OCI-LY3 (cell line): ENCODE measurements around the gene MDGA2.

Experiments
- H2AFZ ChIP-seq: fragments of 200-600, 300-600 bp; shearing (Covaris generic); 2 replicates; pipeline ENCODE4 v1.6.0; 2014; ENCODE audit warnings: antibody characterized with exemption, low read depth, low read length
- H3K27ac ChIP-seq: fragments of 200-600, 300-600 bp; sonication (generic); 2 replicates; pipeline ENCODE4 v1.5.1; 2014; ENCODE audit warnings: mild to moderate bottlenecking, low read length, moderate library complexity, mixed read lengths
- H3K27me3 ChIP-seq: fragments of 200-600, 300-600 bp; sonication (generic); 2 replicates; pipeline ENCODE4 v1.6.1; 2014; ENCODE audit warnings: low read depth, low read length, mixed read lengths
- H3K36me3 ChIP-seq: fragments of 200-600, 300-600 bp; sonication (generic); replicated peaks from 2 replicates; pipeline ENCODE3; 2014; ENCODE audit warnings: low read depth, low read length, mixed read lengths
- H3K4me1 ChIP-seq: fragments of 300-600, 200-600 bp; sonication (generic); 2 replicates; pipeline ENCODE4 v1.6.1; 2014; ENCODE audit warnings: low read length, mixed read lengths
- H3K4me2 ChIP-seq: fragments of 200-600, 300-600 bp; sonication (generic); 2 replicates; pipeline ENCODE4 v1.6.1; 2014; ENCODE audit warnings: low read length, mixed read lengths
- H3K4me3 ChIP-seq: fragments of 300-600, 200-600 bp; sonication (generic); 2 replicates; pipeline ENCODE4 v1.5.1; 2014; ENCODE audit warnings: antibody characterized with exemption, mild to moderate bottlenecking, low read length, moderate library complexity
- H3K79me2 ChIP-seq: fragments of 300-600, 200-600 bp; shearing (Covaris generic); 2 replicates; pipeline ENCODE4 v1.6.1; 2014; ENCODE audit warnings: mild to moderate bottlenecking, low read length, mixed read lengths
- H3K9ac ChIP-seq: fragments of 300-600, 200-600 bp; shearing (Covaris generic); 2 replicates; pipeline ENCODE4 v1.6.0; 2014; ENCODE audit warnings: mild to moderate bottlenecking, low read length, moderate library complexity
- H3K9me3 ChIP-seq: fragments of 200-600, 300-600 bp; shearing (Covaris generic); 2 replicates; pipeline ENCODE4 v1.6.1; 2014; ENCODE audit warnings: low read length, mixed read lengths; ENCODE audit not compliant: insufficient read depth
- H4K20me1 ChIP-seq: fragments of 200-600, 300-600 bp; sonication (generic); 2 replicates; pipeline ENCODE4 v1.6.1; 2016; ENCODE audit warnings: low read length, mixed read lengths; ENCODE audit not compliant: insufficient read depth
- CTCF ChIP-seq: fragments of 200-600, 300-600 bp; sonication (generic); IDR thresholded peaks from 2 replicates; pipeline ENCODE4 v1.5.1; 2014; ENCODE audit warnings: antibody characterized with exemption, low read length, low read depth
- EZH2phosphoT487 ChIP-seq: fragments of 200-600 bp; shearing (Covaris generic); IDR thresholded peaks from 2 replicates; pipeline ENCODE4 v1.6.1; 2018; ENCODE audit warnings: antibody characterized with exemption, mixed run types, low read depth

The MDGA2 gene

DNA sequence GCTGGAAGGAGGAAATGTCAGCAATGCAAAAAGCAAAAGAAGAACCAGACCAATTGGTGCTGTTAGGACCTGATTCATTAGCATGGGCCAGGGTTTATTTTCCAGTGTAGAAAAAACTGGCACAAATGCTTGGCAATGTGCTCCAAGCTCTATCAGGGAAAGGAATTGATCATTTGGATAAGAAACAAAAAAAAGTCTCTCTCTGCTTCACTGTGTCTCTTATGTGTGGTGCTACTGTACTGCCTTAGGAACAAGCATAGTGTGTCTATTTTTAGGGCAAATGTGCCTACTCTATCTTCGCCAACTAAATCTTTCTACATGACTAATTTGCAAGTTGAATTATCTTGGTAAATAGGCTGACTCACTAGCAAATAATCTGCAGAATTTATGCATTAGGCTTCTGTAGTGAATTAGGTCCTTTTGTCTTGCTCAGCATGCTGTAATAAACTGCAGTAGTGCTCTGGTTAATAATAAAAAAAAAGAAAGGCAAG is 236.7 kb downstream of the MDGA2 start:
- Histone ChIP-seq H3K27ac (no peak overlapping the region), H3K4me1 (no peaks in the 10 kb centered on the region), H4K20me1 (no peaks in the 10 kb centered on the region), H3K36me3 (no peaks in the 10 kb centered on the region), H2AFZ (no peak overlapping the region), H3K79me2 (no peaks in the 10 kb centered on the region), H3K9me3 (no peaks in the 10 kb centered on the region), H3K27me3 (no peaks in the 10 kb centered on the region), H3K9ac (no peak overlapping the region), H3K4me3 (no peak overlapping the region), H3K4me2 (no peak overlapping the region)
- TF ChIP-seq CTCF (no peak), EZH2phosphoT487 (no peak)

- Histone ChIP-seq H3K9ac (no peak overlapping the region), H3K4me1 (peaks cover 5% of the 10 kb centered on the region), H3K4me3 (no peak overlapping the region), H3K79me2 (no peaks in the 10 kb centered on the region), H3K9me3 (no peaks in the 10 kb centered on the region), H3K27me3 (no peaks in the 10 kb centered on the region), H3K36me3 (no peaks in the 10 kb centered on the region), H3K4me2 (no peak overlapping the region), H4K20me1 (no peaks in the 10 kb centered on the region), H3K27ac (no peak overlapping the region), H2AFZ (no peak overlapping the region)
- TF ChIP-seq EZH2phosphoT487 (no peak), CTCF (no peak)
Measured at GRCh38 chr14:47435331-47435965, 240.0 kb downstream of the MDGA2 start.

DNA sequence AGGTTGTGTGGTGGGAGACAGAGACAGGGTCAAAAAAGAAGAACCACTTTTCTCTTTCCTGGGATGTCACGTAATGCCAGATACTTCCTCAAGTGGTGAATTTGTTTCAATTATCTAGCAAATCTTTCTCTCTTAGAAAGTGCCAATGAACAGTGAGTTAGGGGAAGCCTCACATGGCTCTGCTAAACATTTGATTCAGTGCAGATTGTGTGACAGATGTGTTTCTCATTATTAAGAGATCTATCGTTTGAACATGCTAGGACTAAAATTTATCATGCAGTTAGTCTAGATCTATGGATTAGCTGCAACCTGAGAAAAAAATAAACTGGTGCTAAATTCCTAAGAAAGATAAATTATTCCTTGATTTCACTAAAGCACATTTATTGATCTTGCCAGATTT is 247.8 kb downstream of the MDGA2 start:
- H3K27ac ChIP-seq: no peak overlapping the region
- H3K9ac ChIP-seq: no peak overlapping the region
- no peaks in the 10 kb centered on the region for H3K9me3 ChIP-seq
- H4K20me1 ChIP-seq: no peaks in the 10 kb centered on the region
- no peaks in the 10 kb centered on the region for H3K27me3 ChIP-seq
- H3K4me1 ChIP-seq: peaks cover 5% of the 10 kb centered on the region
- H3K4me3 ChIP-seq: no peak overlapping the region
- TF ChIP-seq EZH2phosphoT487 (no peak), CTCF (no peak)
- no peak overlapping the region for H2AFZ ChIP-seq
- no peaks in the 10 kb centered on the region for H3K36me3 ChIP-seq
- no peaks in the 10 kb centered on the region for H3K79me2 ChIP-seq
- H3K4me2 ChIP-seq: no peak overlapping the region

DNA sequence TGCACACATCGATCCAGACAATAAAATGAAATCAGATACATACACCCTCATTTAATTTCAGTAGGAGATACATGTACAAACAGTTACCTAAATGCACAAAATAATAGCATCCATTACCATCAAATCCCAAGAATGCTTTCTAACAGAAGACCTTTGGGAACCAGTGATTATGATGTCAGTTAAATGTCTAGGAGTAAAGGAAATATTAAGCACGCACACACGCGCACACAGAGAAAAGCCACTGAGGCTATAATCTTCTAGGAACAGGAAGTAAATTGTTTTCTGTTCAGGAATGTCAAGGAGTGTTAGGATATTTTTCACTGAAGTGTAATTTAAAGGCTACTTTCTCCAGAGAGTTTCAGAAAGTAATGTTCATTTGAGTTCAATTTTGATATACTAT is 250.1 kb downstream of the MDGA2 start:
- no peak overlapping the region for H3K27ac ChIP-seq
- H3K9me3 ChIP-seq: no peaks in the 10 kb centered on the region
- no peak overlapping the region for H3K4me2 ChIP-seq
- H3K9ac ChIP-seq: no peak overlapping the region
- no peak for TF ChIP-seq EZH2phosphoT487
- no peak for TF ChIP-seq CTCF
- H3K79me2 ChIP-seq: no peaks in the 10 kb centered on the region
- H4K20me1 ChIP-seq: no peaks in the 10 kb centered on the region
- no peaks in the 10 kb centered on the region for H3K4me1 ChIP-seq
- H3K36me3 ChIP-seq: no peaks in the 10 kb centered on the region
- H2AFZ ChIP-seq: no peak overlapping the region
- H3K27me3 ChIP-seq: no peaks in the 10 kb centered on the region
- no peak overlapping the region for H3K4me3 ChIP-seq
